GM12801 (cell line): ENCODE measurements around the gene SMIM13.

ENCODE experiments used
- TF ChIP-seq, protein P1 (sequence below): IDR thresholded peaks from one replicate; pipeline ENCODE4 v1.5.1; 2011; ENCODE audit warnings: control low read depth; ENCODE audit not compliant: insufficient read length; ENCODE audit errors: extremely low read depth

Gene SMIM13

DNA sequence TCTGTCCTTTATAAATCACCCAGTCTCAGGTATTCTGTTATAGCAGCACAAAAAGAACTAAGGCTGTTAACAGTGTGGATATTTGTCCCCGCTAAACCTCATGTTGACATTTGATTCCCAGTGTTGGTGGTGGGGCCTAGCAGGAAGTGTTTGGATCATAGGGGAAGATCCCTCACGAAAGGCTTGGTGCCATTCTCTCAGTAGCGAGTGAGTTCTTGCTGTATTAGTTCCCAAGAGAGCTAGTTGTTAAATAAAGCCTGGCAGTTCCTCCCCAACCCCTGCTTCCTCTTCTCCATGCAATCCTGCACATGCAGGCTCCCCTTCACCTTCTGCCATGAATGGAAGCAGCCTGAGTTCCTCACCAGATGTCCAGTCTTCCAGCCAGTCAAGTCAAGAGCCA, 47.7 kb downstream of the SMIM13 start:
- TF ChIP-seq, protein P1, sequence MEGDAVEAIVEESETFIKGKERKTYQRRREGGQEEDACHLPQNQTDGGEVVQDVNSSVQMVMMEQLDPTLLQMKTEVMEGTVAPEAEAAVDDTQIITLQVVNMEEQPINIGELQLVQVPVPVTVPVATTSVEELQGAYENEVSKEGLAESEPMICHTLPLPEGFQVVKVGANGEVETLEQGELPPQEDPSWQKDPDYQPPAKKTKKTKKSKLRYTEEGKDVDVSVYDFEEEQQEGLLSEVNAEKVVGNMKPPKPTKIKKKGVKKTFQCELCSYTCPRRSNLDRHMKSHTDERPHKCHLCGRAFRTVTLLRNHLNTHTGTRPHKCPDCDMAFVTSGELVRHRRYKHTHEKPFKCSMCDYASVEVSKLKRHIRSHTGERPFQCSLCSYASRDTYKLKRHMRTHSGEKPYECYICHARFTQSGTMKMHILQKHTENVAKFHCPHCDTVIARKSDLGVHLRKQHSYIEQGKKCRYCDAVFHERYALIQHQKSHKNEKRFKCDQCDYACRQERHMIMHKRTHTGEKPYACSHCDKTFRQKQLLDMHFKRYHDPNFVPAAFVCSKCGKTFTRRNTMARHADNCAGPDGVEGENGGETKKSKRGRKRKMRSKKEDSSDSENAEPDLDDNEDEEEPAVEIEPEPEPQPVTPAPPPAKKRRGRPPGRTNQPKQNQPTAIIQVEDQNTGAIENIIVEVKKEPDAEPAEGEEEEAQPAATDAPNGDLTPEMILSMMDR, result no peak

DNA sequence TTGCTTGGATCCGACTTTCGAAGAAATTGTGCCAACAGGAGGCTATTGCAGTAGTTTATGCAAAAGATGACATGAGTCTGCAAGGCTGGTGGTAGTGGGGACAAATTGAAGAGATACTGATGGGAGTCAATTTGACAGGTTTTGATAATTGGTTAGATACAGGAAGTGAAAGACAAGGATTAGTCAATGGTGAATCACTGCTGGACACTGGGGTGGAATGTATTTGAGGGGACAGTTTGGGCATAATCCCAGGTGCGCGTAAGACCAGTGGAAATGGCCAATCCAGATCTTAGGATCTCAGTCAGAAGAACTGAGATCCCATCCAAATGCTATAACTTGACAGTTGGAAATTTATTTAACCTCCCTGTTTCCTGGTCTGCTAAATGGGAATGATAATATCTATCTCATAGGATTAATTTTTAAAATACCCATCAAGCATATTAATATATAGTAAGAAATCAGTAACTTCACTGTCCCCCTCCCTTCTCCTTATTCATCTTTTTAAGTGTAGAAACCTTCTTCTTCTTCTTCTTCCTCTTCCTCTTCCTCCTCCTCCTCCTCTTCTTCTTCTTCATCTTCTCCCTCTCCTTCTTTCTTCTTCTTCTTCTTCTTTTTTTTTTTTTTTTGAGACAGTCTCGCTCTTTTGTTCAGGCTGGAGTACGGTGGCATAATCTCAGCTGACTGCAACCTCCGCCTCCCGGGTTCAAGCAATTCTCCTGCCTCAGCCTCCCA, 48.8 kb downstream of the SMIM13 start:
- TF ChIP-seq, protein P1, result no peak

DNA sequence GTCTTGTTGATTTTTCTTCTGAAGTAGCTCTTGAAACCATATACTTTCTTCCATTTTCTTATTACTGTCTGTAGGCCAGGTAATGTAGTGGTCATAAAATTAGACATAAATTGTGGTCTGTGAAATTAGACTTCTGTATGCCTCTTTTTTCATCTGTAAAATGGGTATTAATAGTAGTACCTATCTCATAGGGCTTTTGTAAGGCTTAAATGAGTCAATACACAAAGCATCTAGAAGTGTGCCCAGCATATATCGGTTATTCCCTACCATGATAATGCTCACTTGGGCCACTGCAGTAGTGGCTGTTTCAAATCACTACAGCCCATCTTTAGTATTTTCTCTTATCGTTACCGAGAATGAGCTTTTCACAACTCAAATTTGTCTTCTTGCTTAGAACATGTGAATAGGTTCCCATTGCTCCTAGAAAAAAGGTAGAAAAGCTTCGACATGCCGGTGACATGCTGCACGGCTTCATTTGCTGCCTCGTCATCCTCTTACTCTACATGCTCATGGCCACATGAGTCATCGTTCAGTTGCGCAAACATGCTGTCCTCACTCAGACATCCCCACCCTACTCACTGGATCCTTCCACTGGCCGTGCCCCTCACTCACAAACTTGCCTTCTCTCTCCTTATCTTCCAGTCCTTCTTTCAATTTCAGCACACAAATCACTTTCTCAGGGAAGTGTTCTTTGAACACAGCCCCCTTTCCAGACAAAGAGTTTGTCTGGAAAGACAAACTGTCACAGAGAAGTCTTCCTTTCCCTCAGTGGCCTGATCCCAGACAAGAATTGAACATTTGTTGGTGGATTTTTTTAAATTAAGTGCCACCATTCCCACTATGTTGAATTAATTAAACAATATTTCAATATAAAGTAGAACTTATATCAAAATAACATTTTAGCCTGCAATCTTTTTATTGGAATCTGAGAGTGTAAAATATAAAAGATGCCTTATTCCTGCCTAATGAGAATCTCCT, 50.0 kb downstream of the SMIM13 start:
- TF ChIP-seq, protein P1, result no peak

DNA sequence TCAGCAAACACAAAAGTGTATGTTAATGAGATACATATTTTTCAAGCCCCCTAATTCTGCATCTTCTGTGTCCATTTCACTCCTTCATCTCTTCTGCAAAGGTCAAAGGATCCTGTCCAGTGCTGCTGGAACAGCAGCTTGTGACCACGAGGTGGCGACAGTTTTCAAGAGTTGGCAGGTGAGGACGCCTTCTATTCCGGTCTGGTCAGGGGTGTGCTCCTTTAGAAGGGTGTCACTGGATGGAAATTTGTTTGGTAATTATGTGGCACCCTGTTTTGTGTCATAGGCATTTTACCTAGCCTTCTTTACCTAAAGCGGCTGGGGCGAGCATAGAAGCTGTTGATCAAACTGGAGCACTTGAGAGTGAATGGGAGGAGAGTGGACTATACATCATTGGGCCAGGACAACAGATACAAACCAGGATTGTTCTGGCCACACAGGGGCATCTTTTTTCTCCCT, 50.8 kb downstream of the SMIM13 start:
- TF ChIP-seq, protein P1, result peak; percentile 77

DNA sequence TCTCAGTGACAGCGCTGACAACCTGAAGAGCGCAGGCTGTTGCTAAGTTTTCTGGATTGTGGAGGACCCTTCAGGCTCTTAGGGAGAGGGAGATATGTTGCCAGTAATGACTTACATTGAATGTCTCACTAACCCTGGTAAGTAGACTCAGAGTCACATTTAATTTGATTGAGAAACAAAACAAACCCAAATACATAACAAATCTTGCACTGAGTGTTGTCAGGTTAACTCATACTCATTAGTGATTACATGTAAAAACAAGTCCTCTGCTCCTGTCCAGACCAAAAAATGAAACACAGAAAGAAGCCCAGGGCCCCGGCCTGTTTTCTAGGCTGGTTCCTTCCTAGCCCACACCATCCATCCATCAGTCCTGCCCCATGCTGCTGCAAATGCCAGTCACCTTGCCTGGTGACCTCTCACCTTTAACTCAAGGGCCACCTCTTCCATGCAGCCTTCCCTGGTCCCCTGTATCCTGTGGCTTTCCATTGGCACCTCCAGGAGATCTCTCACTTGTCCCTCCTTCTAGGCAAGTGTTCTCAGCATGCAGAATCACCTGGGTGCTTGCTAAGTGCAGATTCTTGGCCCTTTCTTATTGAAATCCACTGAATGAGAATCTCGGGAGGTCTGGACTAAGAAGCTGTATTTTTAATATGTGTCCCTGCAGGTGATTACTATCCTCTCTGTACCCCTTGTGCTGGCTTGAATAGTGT, 52.6 kb downstream of the SMIM13 start:
- TF ChIP-seq, protein P1, result no peak

DNA sequence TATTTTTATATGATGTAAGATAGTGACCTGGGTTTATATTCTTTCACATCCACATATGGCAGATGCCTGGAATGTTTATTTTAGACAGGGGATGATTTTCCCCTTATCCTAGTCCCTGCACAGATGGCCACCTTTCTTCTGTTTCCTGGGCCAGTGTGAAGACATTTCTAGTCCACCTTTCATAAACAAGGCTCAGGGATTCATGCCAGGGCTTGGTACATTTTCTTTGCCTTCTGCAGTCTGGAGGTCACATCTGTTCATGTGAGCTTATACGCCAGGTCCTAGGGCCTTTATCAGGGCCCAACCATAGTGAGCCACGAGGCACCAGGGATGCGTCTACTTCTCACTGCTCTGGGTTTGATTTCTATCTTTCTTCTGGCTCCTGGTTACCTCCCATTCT, 55.9 kb downstream of the SMIM13 start:
- TF ChIP-seq, protein P1, result no peak

DNA sequence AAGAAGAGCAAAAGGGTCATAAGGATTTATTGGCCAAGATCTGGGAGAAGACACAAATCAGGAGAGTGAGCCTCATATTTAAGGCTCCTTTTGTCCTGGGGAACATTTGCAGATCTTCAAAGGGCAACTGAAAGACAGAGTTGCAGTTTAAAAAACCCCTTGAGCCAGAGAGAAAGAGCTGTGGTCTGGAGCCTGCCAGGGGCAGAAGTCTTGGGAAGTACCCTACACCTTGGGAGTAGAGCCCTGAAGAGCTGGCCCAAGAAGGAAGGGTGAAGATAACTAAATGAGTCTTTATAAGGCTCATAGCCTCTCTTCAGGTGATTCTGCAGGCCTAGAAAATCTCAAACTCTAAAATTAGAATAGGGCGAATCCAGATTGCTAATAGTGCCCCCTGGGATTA, 57.9 kb downstream of the SMIM13 start:
- TF ChIP-seq, protein P1, result no peak
